ENCODE measurements around the gene IGF2BP2.

IGF2BP2 gene

GRCh38 chr3:185827595-185828344 lies 2.9 kb upstream of the IGF2BP2 start:
- no peak for DNase-seq (ENCODE audit: low read depth)
- no peak overlapping the region for H3K4me3 ChIP-seq (ENCODE audit: low read depth, low read length)
- no peak for TF ChIP-seq CTCF (IDR thresholded peaks at IDR 0.05; ENCODE audit: control insufficient read depth, extremely low read depth, insufficient read depth)

- H3K4me3 ChIP-seq (ENCODE audit: low read depth, low read length) = peak overlapping the region; percentile 45
- DNase-seq (ENCODE audit: low read depth) = no peak
- no peak for TF ChIP-seq CTCF (IDR thresholded peaks at IDR 0.05; ENCODE audit: control insufficient read depth, extremely low read depth, insufficient read depth)
Observed at GRCh38 chr3:185825639-185826481, 1.0 kb upstream of the IGF2BP2 start.

GRCh38 chr3:185824051-185825005 lies 514 bp downstream of the IGF2BP2 start:
- no peak for TF ChIP-seq CTCF (IDR thresholded peaks at IDR 0.05; ENCODE audit: control insufficient read depth, extremely low read depth, insufficient read depth)

GRCh38 chr3:185823078-185824044 lies 1.5 kb downstream of the IGF2BP2 start:
- peak overlapping the region; percentile 47 for H3K4me3 ChIP-seq (ENCODE audit: low read depth, low read length)
- TF ChIP-seq CTCF (IDR thresholded peaks at IDR 0.05; ENCODE audit: control insufficient read depth, extremely low read depth, insufficient read depth) = no peak
- no peak for DNase-seq (ENCODE audit: low read depth)

More at GRCh38 chr3:185824051-185825005, 514 bp downstream of the IGF2BP2 start:
- peak overlapping the region; percentile 28; the same call in 1 of the 2 replicates for H3K4me3 ChIP-seq (ENCODE audit: low read depth, low read length)
- no peak for DNase-seq (ENCODE audit: low read depth)

- TF ChIP-seq CTCF (IDR thresholded peaks at IDR 0.05; ENCODE audit: control insufficient read depth, extremely low read depth, insufficient read depth) = no peak
- peak overlapping the region; percentile 47; the same call in 1 of the 2 replicates for H3K4me3 ChIP-seq (ENCODE audit: low read depth, low read length)
- no peak for DNase-seq (ENCODE audit: low read depth)
Observed at GRCh38 chr3:185822221-185823000, 2.4 kb downstream of the IGF2BP2 start.
